NCI-H187 treated with DMSO at 0.1 percent for 48 hours (cell line): ENCODE data around the gene LONRF2.

Source experiments
- DNase-seq: peaks from one replicate; lab custom pipeline; 2025; lab: John Stamatoyannopoulos, UW

Gene LONRF2

GRCh38 chr2:100275200-100275589 lies 47.1 kb downstream of the LONRF2 start:
- DNase-seq: no peak

DNA sequence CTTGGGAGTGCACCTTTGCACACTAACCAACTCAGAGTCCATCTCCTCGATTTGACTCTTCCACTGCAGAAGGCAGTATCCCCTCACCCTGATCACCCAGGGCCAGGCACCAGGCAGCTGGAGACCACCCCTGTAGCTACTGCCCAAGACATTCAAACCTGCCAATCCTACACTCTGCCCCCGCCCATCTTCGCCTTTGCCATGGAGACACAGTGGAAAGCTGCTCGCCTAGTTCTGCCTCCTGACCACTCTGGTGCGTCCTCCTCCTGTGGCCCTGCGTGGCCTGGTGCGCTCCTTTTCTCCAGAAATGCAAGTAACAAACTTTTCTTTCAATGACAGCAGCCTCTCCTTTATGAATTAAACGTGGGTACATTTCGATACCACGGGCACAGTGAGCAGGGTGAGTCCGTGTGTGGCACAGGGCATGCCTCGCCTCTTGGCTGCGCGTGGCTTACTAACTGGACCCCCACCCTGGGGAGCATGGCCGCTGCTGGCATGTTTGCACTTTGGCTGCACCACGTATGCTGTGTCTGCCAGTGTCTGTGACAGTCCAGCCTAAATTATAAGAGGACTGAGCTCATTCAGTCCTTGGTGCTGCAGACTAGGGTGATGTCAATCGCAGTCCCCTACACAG lies 47.6 kb downstream of the LONRF2 start:
- DNase-seq: no peak

DNA sequence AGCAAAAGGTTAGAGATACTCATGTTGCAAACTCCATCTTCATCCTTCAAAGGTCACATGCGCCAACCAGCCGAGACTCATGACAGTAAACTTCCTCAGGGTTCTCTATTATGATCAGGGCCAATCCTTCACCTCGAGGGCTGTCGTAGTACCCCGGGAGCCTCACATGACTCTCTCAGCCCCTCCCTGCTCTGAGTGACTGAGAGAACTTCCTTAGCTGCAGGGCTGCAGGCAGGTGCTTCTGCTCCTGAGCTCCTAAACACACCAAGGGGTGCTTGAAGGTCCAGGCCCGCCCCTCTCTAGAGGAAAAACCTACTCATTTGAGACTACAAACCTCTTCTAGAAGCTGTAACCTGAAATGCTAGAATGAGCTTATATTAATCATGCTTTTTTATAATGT lies 48.2 kb downstream of the LONRF2 start:
- peak; percentile 14 for DNase-seq

GRCh38 chr2:100273387-100273786 lies 48.9 kb downstream of the LONRF2 start:
- DNase-seq: no peak

- no peak for DNase-seq
These were observed 49.4 kb downstream of the LONRF2 start for GRCh38 chr2:100272841-100273329.

- DNase-seq: no peak
These were observed 51.1 kb downstream of the LONRF2 start for GRCh38 chr2:100271210-100271609.

GRCh38 chr2:100270381-100271146 lies 51.7 kb downstream of the LONRF2 start:
- no peak for DNase-seq

GRCh38 chr2:100269889-100270288 lies 52.4 kb downstream of the LONRF2 start:
- DNase-seq: no peak

- DNase-seq: no peak
These were observed 53.3 kb downstream of the LONRF2 start for GRCh38 chr2:100268986-100269385.

- no peak for DNase-seq
These were observed 54.5 kb downstream of the LONRF2 start for GRCh38 chr2:100267751-100268150.

- DNase-seq: no peak
These were observed 56.2 kb downstream of the LONRF2 start for GRCh38 chr2:100266126-100266525.

- DNase-seq: no peak
These were observed 57.1 kb downstream of the LONRF2 start for GRCh38 chr2:100265226-100265625.

- no peak for DNase-seq
These were observed 57.6 kb downstream of the LONRF2 start for GRCh38 chr2:100264651-100265050.

GRCh38 chr2:100264121-100264520 lies 58.2 kb downstream of the LONRF2 start:
- DNase-seq: no peak

DNA sequence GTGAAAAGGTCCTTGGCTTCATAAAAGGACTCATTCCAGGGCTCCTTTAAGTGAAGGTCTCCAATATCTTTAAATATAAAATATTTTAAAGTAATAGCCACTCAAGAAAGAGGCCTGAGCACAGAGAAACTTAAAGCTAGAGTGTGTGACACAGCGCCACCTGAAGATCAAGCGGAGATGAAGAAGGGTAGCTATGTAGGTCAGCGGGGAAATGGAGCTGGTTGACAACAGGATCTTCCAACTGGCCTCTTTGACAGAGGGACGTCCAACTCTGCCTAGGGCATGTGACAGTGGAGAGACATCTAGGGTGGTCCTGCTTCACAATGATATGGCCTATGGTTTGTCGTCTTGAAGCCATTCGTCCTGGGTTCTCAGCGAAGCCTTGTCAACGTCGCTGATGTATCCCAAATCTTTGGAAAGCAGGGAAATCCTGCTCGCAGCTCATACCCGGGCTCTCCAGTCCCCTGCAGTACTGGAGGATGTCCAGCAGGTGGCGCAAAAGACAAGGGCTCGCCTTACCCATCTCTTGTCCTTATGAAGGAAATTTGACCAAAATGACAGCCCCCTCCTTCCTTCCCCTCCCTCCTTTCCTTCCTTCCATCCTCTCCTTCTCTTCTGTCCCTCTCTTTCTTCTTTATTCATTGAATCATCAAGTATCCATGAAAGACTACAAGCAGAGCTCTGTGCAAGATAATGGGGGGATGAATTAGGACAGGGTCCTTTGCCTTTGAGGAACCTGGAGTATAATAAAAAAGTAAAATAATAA lies 59.6 kb downstream of the LONRF2 start:
- no peak for DNase-seq

DNA sequence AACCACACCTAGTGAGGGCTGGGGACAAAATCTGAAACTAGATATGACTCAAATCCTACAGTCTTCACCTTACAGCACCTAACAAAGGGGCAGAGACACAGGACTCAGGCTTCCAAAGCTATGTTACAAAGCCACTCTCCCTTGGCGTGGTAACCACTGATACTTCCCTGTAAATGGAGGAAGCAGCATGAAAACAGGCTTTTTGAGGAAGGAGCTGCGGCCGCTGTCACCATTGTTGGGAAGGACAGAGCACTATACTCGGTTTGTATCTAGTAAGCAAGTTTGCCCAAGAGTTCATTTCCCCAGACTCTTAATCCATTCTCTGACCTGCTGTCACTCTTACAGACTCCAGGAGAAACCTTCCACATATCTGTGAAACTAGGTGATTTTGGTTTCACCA lies 60.3 kb downstream of the LONRF2 start:
- DNase-seq: no peak

GRCh38 chr2:100260712-100261620 lies 61.3 kb downstream of the LONRF2 start:
- no peak for DNase-seq

DNA sequence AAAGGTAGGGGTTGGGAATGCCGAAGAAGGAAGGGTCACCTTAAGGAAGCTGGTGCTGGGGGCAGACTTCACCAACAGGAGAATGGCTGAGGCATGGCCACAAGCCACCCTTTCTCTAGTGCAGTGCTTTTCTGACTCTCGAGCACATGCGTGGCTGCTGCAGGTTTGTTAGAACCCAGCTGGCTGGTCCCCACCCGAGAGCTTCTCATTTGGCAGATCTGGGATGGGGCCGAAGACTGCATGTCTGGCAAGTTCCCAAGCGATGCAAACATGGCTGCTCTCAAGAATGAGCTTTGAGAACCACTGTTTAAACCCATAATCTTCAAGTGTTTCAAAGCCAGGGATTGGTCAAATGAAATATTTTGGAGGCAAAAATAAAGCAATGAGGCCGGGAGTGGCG lies 63.2 kb downstream of the LONRF2 start:
- no peak for DNase-seq

DNA sequence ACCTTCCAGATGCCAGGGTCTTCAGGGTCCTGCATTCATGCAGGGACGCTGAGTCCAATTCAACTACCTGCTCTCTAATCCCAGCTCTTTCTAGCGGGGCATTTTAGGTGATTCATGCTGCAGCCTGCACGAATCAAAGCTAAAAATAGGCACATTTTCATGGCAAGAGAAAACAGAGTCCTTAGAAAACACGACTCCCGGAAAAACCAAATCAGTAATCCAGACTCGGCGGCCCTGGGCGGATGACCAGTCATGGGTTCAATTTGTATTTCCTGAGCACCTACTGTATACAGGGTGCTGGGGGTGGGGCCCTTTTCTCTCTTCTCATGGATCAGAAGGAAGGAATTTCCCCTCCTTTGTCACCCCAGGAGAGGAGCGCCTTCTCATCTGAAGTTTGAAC lies 64.4 kb downstream of the LONRF2 start:
- no peak for DNase-seq

- no peak for DNase-seq
These were observed 65.5 kb downstream of the LONRF2 start for GRCh38 chr2:100256849-100257248.

DNA sequence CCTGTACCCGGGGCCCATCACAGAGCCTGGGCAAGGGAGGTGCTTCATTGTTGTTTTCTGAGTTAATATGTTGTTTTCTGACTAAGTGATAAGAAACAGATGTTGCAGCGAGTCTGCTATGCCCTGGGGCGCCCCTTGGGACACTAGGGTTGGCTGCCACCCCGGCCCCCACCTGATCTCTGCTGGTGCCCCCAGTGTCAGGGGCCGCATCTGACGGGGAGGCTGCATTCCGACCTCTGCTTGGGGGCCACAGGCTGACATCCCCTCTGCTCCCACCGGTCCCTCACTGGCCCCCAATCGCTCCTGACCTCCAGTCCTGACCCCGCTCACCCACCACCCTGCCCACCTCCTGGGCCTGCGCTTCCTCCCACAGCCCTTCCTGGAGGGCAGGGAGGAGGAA lies 65.9 kb downstream of the LONRF2 start:
- no peak for DNase-seq
